Measurements from ENCODE around the gene LOXHD1.

LOXHD1 gene

GRCh38 chr18:46621871-46622270 lies 35.1 kb downstream of the LOXHD1 start:
- no peaks in the 10 kb centered on the region for H3K36me3 ChIP-seq (ENCODE audit: control insufficient read depth in 2 of 2, insufficient read depth in 1 of 2, low read length in 2 of 2)
- TF ChIP-seq KLF9 (tag by site-specific recombination; IDR thresholded peaks at IDR 0.05; ENCODE audit: low read depth), result no peak
- TF ChIP-seq ZNF677 (tag by site-specific recombination; IDR thresholded peaks at IDR 0.05), result no peak
- TF ChIP-seq MYNN (tag by site-specific recombination; IDR thresholded peaks at IDR 0.05; ENCODE audit: borderline replicate concordance), result no peak
- TF ChIP-seq ZSCAN23 (tag by site-specific recombination; IDR thresholded peaks at IDR 0.05), result no peak
- no peak for TF ChIP-seq SP2 (tag by site-specific recombination; IDR thresholded peaks at IDR 0.05)
- TF ChIP-seq ZNF626 (tag by site-specific recombination; IDR thresholded peaks at IDR 0.05), result no peak
- no peak for TF ChIP-seq ZNF707 (tag by site-specific recombination; IDR thresholded peaks at IDR 0.05)
- TF ChIP-seq KLF10 (tag by site-specific recombination; IDR thresholded peaks at IDR 0.05), result no peak
- TF ChIP-seq CTCF (tag by site-specific recombination; IDR thresholded peaks at IDR 0.05), result no peak
- no peak for TF ChIP-seq ZNF416 (tag by site-specific recombination; IDR thresholded peaks at IDR 0.05)
- no peak for TF ChIP-seq GLIS1 (tag by site-specific recombination; IDR thresholded peaks at IDR 0.05)
- no peak for TF ChIP-seq ZNF654 (tag by site-specific recombination; IDR thresholded peaks at IDR 0.05; ENCODE audit: low read depth)
- no peak for TF ChIP-seq ZBTB1 (tag by site-specific recombination; IDR thresholded peaks at IDR 0.05)
- H3K9me3 ChIP-seq (ENCODE audit: control insufficient read depth, insufficient read depth, low read depth, low read length), result no peaks in the 10 kb centered on the region
- POLR2A ChIA-PET, result no interaction called here
- CTCF ChIA-PET, result interaction anchor here (0.5 to 4.7 kb wide), 6 partner anchors 10 to 341 kb away, joined by 3 to 62 read pairs (median 6); partner anchors contain the start of gene LOXHD1
- H3K27ac ChIP-seq (ENCODE audit: extremely low read depth, low read depth, low read length), result no peak overlapping the region
- no peak overlapping the region for H3K4me3 ChIP-seq (ENCODE audit: low read depth, low read length)
- H3K4me1 ChIP-seq (ENCODE audit: control insufficient read depth, insufficient read depth, low read length), result no peaks in the 10 kb centered on the region

- POLR2A ChIA-PET, result no interaction called here
- H3K4me3 ChIP-seq (ENCODE audit: low read depth, low read length), result no peak overlapping the region
- CTCF ChIA-PET, result interaction anchor here (0.6 to 4.7 kb wide), 3 partner anchors 38 to 340 kb away, joined by 3 to 62 read pairs (median 34); partner anchors contain the start of gene LOXHD1
- H3K9me3 ChIP-seq (ENCODE audit: control insufficient read depth, insufficient read depth, low read depth, low read length), result no peaks in the 10 kb centered on the region
- H3K27ac ChIP-seq (ENCODE audit: extremely low read depth, low read depth, low read length), result no peak overlapping the region
- no peaks in the 10 kb centered on the region for H3K4me1 ChIP-seq (ENCODE audit: control insufficient read depth, insufficient read depth, low read length)
- no peak for TF ChIP-seq SP2 (tag by site-specific recombination; IDR thresholded peaks at IDR 0.05)
- no peak for TF ChIP-seq ZEB2 (tag by site-specific recombination; IDR thresholded peaks at IDR 0.05)
- no peaks in the 10 kb centered on the region for H3K36me3 ChIP-seq (ENCODE audit: control insufficient read depth in 2 of 2, insufficient read depth in 1 of 2, low read length in 2 of 2)
Observed at GRCh38 chr18:46621111-46621766, 35.8 kb downstream of the LOXHD1 start.

GRCh38 chr18:46619559-46619958 lies 37.5 kb downstream of the LOXHD1 start:
- Histone ChIP-seq H3K4me1 (ENCODE audit: control insufficient read depth, insufficient read depth, low read length) (no peaks in the 10 kb centered on the region), H3K4me3 (ENCODE audit: low read depth, low read length) (no peak overlapping the region), H3K27ac (ENCODE audit: extremely low read depth, low read depth, low read length) (no peak overlapping the region), H3K36me3 (ENCODE audit: control insufficient read depth in 2 of 2, insufficient read depth in 1 of 2, low read length in 2 of 2) (no peaks in the 10 kb centered on the region), H3K9me3 (ENCODE audit: control insufficient read depth, insufficient read depth, low read depth, low read length) (no peaks in the 10 kb centered on the region)
- CTCF ChIA-PET, result no interaction called here
- POLR2A ChIA-PET, result no interaction called here
- TF ChIP-seq ZNF830 (tag by site-specific recombination; IDR thresholded peaks at IDR 0.05; ENCODE audit: low read depth) (no peak), ZNF19 (tag by site-specific recombination; IDR thresholded peaks at IDR 0.05; ENCODE audit: low read depth) (no peak), ZNF701 (tag by site-specific recombination; IDR thresholded peaks at IDR 0.05) (no peak), IKZF3 (tag by site-specific recombination; IDR thresholded peaks at IDR 0.05) (no peak), ZNF513 (tag by site-specific recombination; IDR thresholded peaks at IDR 0.05) (no peak), SCRT1 (tag by site-specific recombination; IDR thresholded peaks at IDR 0.05; ENCODE audit: borderline replicate concordance) (no peak), PRDM1 (tag by site-specific recombination; IDR thresholded peaks at IDR 0.05) (no peak), GLIS2 (tag by site-specific recombination; IDR thresholded peaks at IDR 0.05) (no peak), OVOL3 (tag by site-specific recombination; IDR thresholded peaks at IDR 0.05) (no peak), ZNF404 (tag by site-specific recombination; IDR thresholded peaks at IDR 0.05) (no peak), ZNF610 (tag by site-specific recombination; IDR thresholded peaks at IDR 0.05; ENCODE audit: borderline replicate concordance) (no peak), ZNF677 (tag by site-specific recombination; IDR thresholded peaks at IDR 0.05) (no peak), ATF2 (tag by site-specific recombination; IDR thresholded peaks at IDR 0.05; ENCODE audit: low read depth) (no peak), ZNF169 (tag by site-specific recombination; IDR thresholded peaks at IDR 0.05) (no peak), RBAK (tag by site-specific recombination; IDR thresholded peaks at IDR 0.05) (no peak), ZBTB17 (tag by site-specific recombination; IDR thresholded peaks at IDR 0.05) (no peak)

All from HEK293 (cell line).